Neutrophil (primary cell): ENCODE results near the gene IFT57.
"Not testable (repeated sequence)": the region's sequence is repeated elsewhere in the genome, so short reads cannot be mapped to it uniquely, and the experiment has no call there.

ENCODE experiments used
- H3K27ac ChIP-seq: fragments of 200-600 bp; sonication (generic); 2 replicates; pipeline ENCODE4 v1.5.1; 2016; ENCODE audit warnings: mild to moderate bottlenecking, moderate library complexity
- H3K27me3 ChIP-seq: fragments of 200-600 bp; sonication (generic); 2 replicates; pipeline ENCODE4 v1.6.0; 2016; ENCODE audit warnings: mild to moderate bottlenecking
- H3K36me3 ChIP-seq: fragments of 200-600 bp; sonication (generic); 2 replicates; pipeline ENCODE4 v1.5.1; 2017
- H3K4me1 ChIP-seq, 2 experiments: fragments of 200-600 bp in 1 of 2; sonication (generic) in 1 of 2; 1 replicate in 1 of 2; 2 replicates in 1 of 2; pipeline versions ENCODE4 v1.5.1 to v1.6.1; 2013 to 2016; ENCODE audit warnings: low read depth in 1 of 2, low read length in 1 of 2, mild to moderate bottlenecking in 1 of 2, moderate library complexity in 1 of 2; ENCODE audit not compliant: control insufficient read depth in 1 of 2, insufficient read depth in 1 of 2
- H3K4me3 ChIP-seq, 2 experiments: fragments of 200-600 bp in 1 of 2; sonication (generic) in 1 of 2; 1 replicate in 1 of 2; 2 replicates in 1 of 2; pipeline ENCODE4 v1.5.1; 2013 to 2016; ENCODE audit warnings: low read depth in 1 of 2, low read length in 1 of 2, mild to moderate bottlenecking in 1 of 2, moderate library complexity in 1 of 2
- H3K9me3 ChIP-seq: fragments of 200-600 bp; sonication (generic); 2 replicates; pipeline ENCODE4 v1.5.1; 2016
- TF ChIP-seq, protein P1 (sequence below): fragments of 200-600 bp; sonication (generic); IDR thresholded peaks from 2 replicates; pipeline ENCODE4 v1.5.1; 2016; ENCODE audit warnings: antibody characterized with exemption

The IFT57 gene, protein sequence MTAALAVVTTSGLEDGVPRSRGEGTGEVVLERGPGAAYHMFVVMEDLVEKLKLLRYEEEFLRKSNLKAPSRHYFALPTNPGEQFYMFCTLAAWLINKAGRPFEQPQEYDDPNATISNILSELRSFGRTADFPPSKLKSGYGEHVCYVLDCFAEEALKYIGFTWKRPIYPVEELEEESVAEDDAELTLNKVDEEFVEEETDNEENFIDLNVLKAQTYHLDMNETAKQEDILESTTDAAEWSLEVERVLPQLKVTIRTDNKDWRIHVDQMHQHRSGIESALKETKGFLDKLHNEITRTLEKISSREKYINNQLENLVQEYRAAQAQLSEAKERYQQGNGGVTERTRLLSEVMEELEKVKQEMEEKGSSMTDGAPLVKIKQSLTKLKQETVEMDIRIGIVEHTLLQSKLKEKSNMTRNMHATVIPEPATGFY

DNA sequence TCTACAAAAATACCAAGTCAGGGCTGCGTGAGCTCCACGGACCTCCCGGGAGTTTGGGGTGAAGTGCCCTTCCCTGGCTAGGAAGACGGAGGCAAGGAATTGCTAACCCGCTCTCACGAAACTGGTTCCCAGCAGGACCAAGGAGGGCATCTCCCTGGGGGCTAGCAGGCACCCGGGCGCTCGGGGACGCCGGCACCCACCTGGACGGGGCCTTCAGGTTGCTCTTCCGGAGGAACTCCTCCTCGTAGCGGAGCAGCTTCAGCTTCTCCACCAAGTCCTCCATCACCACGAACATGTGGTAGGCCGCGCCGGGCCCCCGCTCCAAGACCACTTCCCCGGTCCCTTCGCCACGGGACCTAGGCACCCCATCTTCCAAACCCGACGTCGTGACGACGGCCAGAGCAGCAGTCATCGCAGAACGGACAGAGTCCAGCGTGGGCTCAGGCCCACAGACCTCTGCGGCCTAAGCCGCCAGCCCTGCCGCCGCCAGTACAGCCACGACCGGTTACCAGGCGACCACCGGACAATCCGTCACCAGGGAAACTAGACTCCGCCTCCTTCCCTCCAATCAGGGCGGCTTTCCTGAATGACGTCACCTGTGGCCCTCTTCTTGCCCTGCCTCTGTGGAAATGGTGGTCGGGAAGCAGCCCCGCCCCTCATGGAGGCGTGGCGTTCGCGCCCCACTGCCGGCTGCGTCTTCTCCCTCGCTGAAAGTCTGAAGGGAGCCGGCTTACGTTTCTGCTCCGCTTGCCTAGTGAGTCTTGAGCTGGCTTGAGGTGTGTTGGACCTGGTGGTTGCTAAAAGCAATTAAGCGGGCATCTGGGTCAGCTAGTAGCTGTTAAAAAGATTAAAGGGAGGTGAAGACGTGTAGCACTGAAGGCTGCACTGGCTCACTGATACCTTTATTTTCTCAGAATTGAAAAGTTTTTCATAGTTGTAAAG is at the start of gene IFT57:
Gene IFT57, minus strand, starts transcription at position 514 of the 942 bp plus-strand sequence. Its CDS starts 102 bp downstream, at position 412.
- H3K27ac ChIP-seq: peak within 1 kb of the TSS; percentile 85
- TF ChIP-seq, protein P1, sequence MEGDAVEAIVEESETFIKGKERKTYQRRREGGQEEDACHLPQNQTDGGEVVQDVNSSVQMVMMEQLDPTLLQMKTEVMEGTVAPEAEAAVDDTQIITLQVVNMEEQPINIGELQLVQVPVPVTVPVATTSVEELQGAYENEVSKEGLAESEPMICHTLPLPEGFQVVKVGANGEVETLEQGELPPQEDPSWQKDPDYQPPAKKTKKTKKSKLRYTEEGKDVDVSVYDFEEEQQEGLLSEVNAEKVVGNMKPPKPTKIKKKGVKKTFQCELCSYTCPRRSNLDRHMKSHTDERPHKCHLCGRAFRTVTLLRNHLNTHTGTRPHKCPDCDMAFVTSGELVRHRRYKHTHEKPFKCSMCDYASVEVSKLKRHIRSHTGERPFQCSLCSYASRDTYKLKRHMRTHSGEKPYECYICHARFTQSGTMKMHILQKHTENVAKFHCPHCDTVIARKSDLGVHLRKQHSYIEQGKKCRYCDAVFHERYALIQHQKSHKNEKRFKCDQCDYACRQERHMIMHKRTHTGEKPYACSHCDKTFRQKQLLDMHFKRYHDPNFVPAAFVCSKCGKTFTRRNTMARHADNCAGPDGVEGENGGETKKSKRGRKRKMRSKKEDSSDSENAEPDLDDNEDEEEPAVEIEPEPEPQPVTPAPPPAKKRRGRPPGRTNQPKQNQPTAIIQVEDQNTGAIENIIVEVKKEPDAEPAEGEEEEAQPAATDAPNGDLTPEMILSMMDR: no peak
- no peaks in the 10 kb centered on the region for H3K9me3 ChIP-seq
- H3K36me3 ChIP-seq: no peaks in the 10 kb centered on the region
- peak within 1 kb of the TSS; percentile 70 to 87 for H3K4me3 ChIP-seq
- peaks cover 53 to 56% of the 10 kb centered on the region in 2 experiments for H3K4me1 ChIP-seq
- H3K27me3 ChIP-seq: no peaks in the 10 kb centered on the region

DNA sequence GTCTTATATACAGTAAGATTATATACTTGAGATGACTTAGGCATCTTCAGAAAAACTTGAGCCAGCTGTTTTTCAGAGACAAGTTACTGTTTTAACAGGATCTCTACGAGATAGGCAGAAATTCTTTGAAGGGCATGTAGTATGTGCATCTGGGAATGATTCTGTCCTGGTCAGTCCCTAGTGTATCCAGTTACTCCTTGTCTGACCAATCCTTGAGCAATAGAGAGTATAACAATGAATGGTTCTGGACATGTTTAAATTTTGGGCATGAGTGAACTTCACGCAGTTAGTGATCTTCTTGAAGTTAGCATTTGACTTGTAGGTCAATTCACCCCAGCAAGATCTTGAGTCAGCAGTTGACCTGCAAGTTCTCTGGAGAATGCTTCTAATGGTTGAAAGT is 49.4 kb upstream of the IFT57 start:
- no peaks in the 10 kb centered on the region for H3K27me3 ChIP-seq
- TF ChIP-seq, protein P1: no peak
- H3K27ac ChIP-seq: no peak overlapping the region
- H3K36me3 ChIP-seq: no peaks in the 10 kb centered on the region
- H3K9me3 ChIP-seq: no peaks in the 10 kb centered on the region
- H3K4me3 ChIP-seq: no peak overlapping the region
- H3K4me1 ChIP-seq: no peaks in the 10 kb centered on the region

DNA sequence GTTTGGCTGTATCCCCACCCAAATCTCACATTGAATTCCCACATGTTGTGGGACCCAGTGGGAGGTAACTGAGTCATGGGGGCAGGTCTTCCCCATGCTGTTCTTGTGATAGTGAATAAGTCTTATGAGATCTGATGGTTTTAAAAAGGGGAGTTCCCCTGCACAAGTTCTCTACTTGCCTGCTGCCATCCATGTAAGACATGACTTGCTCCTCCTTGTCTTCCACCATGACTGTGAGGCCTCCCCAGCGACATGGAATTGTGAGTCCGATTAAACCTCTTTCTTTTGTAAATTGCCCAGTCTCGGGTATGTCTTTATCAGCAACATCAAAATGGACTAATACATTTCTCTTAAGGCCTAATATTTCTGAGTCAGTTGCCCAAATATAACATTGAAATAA is 46.0 kb upstream of the IFT57 start:
- H3K4me3 ChIP-seq, H3K27me3 ChIP-seq, H3K9me3 ChIP-seq: not testable (repeated sequence)

DNA sequence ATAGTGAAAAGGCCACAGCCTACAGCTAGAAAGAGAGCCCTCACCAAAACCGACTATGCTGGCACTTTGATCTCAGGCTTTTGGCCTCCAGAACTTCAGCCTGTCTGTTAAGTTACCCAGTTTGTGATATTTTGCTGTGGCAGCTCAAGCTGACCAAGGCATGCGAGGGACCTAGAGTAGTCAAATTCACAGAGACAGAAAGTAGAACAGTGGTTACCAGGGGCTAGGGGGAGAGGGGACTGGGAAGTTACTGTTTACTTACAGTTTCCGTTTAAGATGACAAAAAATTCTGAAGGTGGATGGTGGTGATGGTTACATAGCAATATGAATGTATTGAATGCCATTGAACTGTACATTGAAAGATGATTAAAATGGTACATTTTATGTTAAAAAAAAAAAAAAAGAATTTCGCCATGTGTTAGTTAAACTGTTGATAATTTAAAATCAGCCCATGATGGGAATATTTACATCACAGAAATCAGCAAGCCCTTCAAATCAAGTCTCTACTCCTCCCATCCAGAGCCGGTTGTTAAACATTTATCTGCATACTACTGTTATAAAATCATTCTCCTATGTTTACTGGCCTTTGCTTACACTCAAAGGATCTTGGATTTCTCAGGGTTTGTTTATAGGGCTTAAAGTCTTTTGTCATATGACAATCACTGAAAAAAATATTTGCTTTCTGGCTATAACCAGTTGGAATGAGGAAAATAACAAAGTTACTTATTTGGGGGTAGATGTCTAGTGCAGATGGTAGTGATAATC is 42.5 kb upstream of the IFT57 start:
- not testable (repeated sequence) for H3K27me3 ChIP-seq, H3K36me3 ChIP-seq

More for the DNA sequence above, 46.0 kb upstream of the IFT57 start:
- H3K27ac ChIP-seq, H3K4me1 ChIP-seq, H3K36me3 ChIP-seq: not testable (repeated sequence)

DNA sequence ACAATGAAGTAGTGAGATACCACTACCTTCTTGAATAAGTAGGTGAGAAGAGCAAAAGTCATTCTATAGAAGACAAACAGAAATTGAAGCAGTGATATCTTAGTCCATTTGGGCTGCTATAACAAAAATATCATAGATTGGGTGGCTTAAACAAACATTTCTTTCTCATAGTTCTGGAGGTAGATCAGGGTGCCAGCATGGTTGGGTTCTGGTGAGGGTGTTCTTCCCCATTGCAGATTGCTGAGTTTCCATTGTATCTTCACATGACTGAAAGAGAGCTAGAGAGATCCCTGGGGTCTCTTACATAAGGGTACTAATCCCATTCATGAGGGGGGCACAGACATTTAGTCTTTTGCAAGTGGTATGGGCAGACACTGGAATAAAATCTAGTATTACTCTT is 32.9 kb upstream of the IFT57 start:
- Histone ChIP-seq H3K9me3 (no peaks in the 10 kb centered on the region), H3K4me3 (no peak overlapping the region), H3K4me1 (no peaks in the 10 kb centered on the region), H3K27me3 (no peaks in the 10 kb centered on the region), H3K27ac (no peak overlapping the region), H3K36me3 (no peaks in the 10 kb centered on the region)
- TF ChIP-seq, protein P1: no peak

More for the DNA sequence above, 42.5 kb upstream of the IFT57 start:
- not testable (repeated sequence) for H3K4me1 ChIP-seq, H3K9me3 ChIP-seq, H3K27ac ChIP-seq, H3K4me3 ChIP-seq

DNA sequence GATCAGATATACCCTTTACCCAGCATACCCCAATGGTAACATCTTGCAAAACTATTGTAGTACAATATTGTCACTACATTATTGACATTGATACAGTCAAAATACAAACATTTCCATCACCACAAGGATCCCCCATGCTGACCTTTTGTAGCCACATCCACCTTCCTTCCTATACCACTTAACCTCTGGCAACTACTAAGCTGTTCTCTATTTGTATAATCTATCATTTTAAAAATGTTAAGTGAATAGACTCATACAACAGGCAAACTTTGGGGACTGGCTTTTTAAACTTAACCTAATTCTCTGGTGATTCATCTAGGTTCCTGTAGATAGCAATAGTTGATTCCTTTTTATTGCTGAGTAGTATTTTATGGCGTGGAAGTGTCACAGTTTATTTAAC is 29.6 kb upstream of the IFT57 start:
- TF ChIP-seq, protein P1: no peak
- H3K4me1 ChIP-seq: peaks cover 0 to 7% of the 10 kb centered on the region in 2 experiments
- no peaks in the 10 kb centered on the region for H3K36me3 ChIP-seq
- H3K4me3 ChIP-seq: no peak overlapping the region
- no peaks in the 10 kb centered on the region for H3K9me3 ChIP-seq
- no peaks in the 10 kb centered on the region for H3K27me3 ChIP-seq
- no peak overlapping the region for H3K27ac ChIP-seq
